Endothelial cell of umbilical vein (primary cell): ENCODE results near the gene DIP2A. TPM values are rescaled to one million over a fixed set of nuclear protein-coding genes. Genes with fewer than 3 reads are reported as not detected.

Experiments used
- BruUV-seq: library from RNA; stranded (reverse); fragments of 400-500 nt; replicated peaks from 2 replicates; lab custom pipeline; 2021; lab: Mats Ljungman, UMichigan
- CTCF ChIA-PET: fragments of 300-600, 350-600 bp; sonication (Branson Sonifier 250); formaldehyde crosslinking; loops from one replicate; lab custom pipeline; 2021; ENCODE audit warnings: antibody characterized with exemption, inconsistent platforms; lab: Charles Lee
- POLR2A ChIA-PET: fragments of 300-600, 350-600 bp; sonication (Branson Sonifier 250); formaldehyde crosslinking; loops from one replicate; lab custom pipeline; 2021; ENCODE audit warnings: antibody characterized with exemption, inconsistent platforms; lab: Charles Lee
- DNase-seq: peaks from one replicate; pipeline ENCODE4 v3.0.0-alpha.2; 2011; ENCODE audit warnings: low read depth, low spot score
- FAIRE-seq: peaks from 2 replicates; lab custom pipeline; 2011; peaks lifted over from hg19 to GRCh38; lab: Jason Lieb, UNC
- H2AFZ ChIP-seq: 2 replicates; pipeline ENCODE4 v1.6.0; 2012; ENCODE audit warnings: low read depth, low read length, control low read depth, inconsistent platforms
- H3K27ac ChIP-seq: 2 replicates; pipeline ENCODE4 v1.5.1; 2011; ENCODE audit warnings: low read depth, mild to moderate bottlenecking, control low read depth, low read length, moderate library complexity; ENCODE audit not compliant: insufficient read depth
- H3K27me3 ChIP-seq, 2 experiments: 2 replicates each; pipeline versions ENCODE4 v1.6.0 to v1.6.1; 2011; ENCODE audit warnings: low read length in 2 of 2, mixed read lengths in 1 of 2; ENCODE audit not compliant: control insufficient read depth in 2 of 2, insufficient read depth in 2 of 2
- H3K36me3 ChIP-seq, 2 experiments: 2 replicates in 1 of 2; 3 replicates in 1 of 2; pipeline ENCODE4 v1.5.1; 2011; ENCODE audit warnings: low read length in 2 of 2, mild to moderate bottlenecking in 1 of 2, moderate library complexity in 1 of 2; ENCODE audit not compliant: control insufficient read depth in 2 of 2, insufficient read depth in 2 of 2; ENCODE audit errors: extremely low read depth in 1 of 2
- H3K4me1 ChIP-seq: 3 replicates; pipeline ENCODE4 v1.5.1; 2011; ENCODE audit warnings: mild to moderate bottlenecking, low read length; ENCODE audit not compliant: control insufficient read depth, insufficient read depth; ENCODE audit errors: extremely low read depth
- H3K4me2 ChIP-seq: 2 replicates; pipeline ENCODE4 v1.6.1; 2011; ENCODE audit warnings: low read length, control low read depth, mixed read lengths; ENCODE audit not compliant: insufficient read depth
- H3K4me3 ChIP-seq, 3 experiments: fragments of 200-600 bp in 1 of 3; sonication (generic), shearing (Covaris generic) in 1 of 3; replicated peaks in 1 of 3; 2 replicates each; pipeline ENCODE4 v1.5.1; 2011 to 2016; ENCODE audit warnings: control low read depth in 3 of 3, low read length in 3 of 3, mild to moderate bottlenecking in 2 of 3, inconsistent platforms in 1 of 3, low read depth in 1 of 3, moderate library complexity in 1 of 3; ENCODE audit not compliant: insufficient read depth in 1 of 3
- H3K79me2 ChIP-seq: 2 replicates; pipeline ENCODE4 v1.6.0; 2012; ENCODE audit warnings: low read length, inconsistent platforms; ENCODE audit not compliant: control insufficient read depth, insufficient read depth
- H3K9ac ChIP-seq: replicated peaks from 2 replicates; pipeline ENCODE3; 2011; ENCODE audit warnings: low read length, control low read depth; ENCODE audit not compliant: insufficient read depth; ENCODE audit errors: extremely low read depth
- H3K9me1 ChIP-seq: replicated peaks from 3 replicates; pipeline ENCODE4 v1.6.0; 2011; ENCODE audit warnings: mild to moderate bottlenecking, low read length; ENCODE audit not compliant: control insufficient read depth, insufficient read depth; ENCODE audit errors: extremely low read depth
- H3K9me3 ChIP-seq: replicated peaks from 2 replicates; pipeline ENCODE4 v1.5.1; 2012; ENCODE audit warnings: low read length, inconsistent platforms; ENCODE audit not compliant: control insufficient read depth, insufficient read depth
- H4K20me1 ChIP-seq: replicated peaks from 2 replicates; pipeline ENCODE3; 2011; ENCODE audit warnings: mild to moderate bottlenecking, low read length; ENCODE audit not compliant: control insufficient read depth, insufficient read depth; ENCODE audit errors: extremely low read depth
- CTCF ChIP-seq, 2 donors: IDR thresholded peaks; 1 replicate in 1 of 2; 2 replicates in 1 of 2; pipeline ENCODE4 v1.5.1; 2011; ENCODE audit warnings: low read length in 2 of 2, mild to moderate bottlenecking in 2 of 2, moderate library complexity in 2 of 2, control low read depth in 1 of 2, inconsistent platforms in 1 of 2, low read depth in 1 of 2; ENCODE audit not compliant: insufficient read depth in 1 of 2; ENCODE audit errors: extremely low read depth in 1 of 2
- EZH2 ChIP-seq: IDR thresholded peaks from 2 replicates; pipeline ENCODE4 v1.6.1; 2012; ENCODE audit warnings: borderline replicate concordance, low read depth, mild to moderate bottlenecking, moderate library complexity, low read length, inconsistent platforms; ENCODE audit not compliant: severe bottlenecking
- FOS ChIP-seq: IDR thresholded peaks from 2 replicates; pipeline ENCODE4 v1.6.1; 2011; ENCODE audit warnings: mild to moderate bottlenecking, low read length, moderate library complexity, borderline replicate concordance; ENCODE audit not compliant: insufficient read depth
- GATA2 ChIP-seq: IDR thresholded peaks from 2 replicates; pipeline ENCODE4 v1.7.0; 2011; ENCODE audit warnings: low read depth, mild to moderate bottlenecking, moderate library complexity, mixed read lengths, low read length; ENCODE audit not compliant: insufficient read length, insufficient read depth
- JUN ChIP-seq: IDR thresholded peaks from 2 replicates; pipeline ENCODE4 v1.6.1; 2011; ENCODE audit warnings: borderline replicate concordance, low read depth; ENCODE audit not compliant: insufficient read length, insufficient read depth
- MAX ChIP-seq: IDR thresholded peaks from 2 replicates; pipeline ENCODE4 v1.6.1; 2011; ENCODE audit not compliant: insufficient read depth, insufficient read length
- MYC ChIP-seq: IDR thresholded peaks from one replicate; pipeline ENCODE4 v1.6.1; 2011; ENCODE audit warnings: mild to moderate bottlenecking, low read depth, low read length
- POLR2A ChIP-seq: IDR thresholded peaks from 2 replicates; pipeline ENCODE4 v1.6.1; 2012; ENCODE audit warnings: low read depth, mild to moderate bottlenecking, control low read depth, low read length
- POLR2AphosphoS5 ChIP-seq: IDR thresholded peaks from 2 replicates; pipeline ENCODE4 v1.6.1; 2012; ENCODE audit warnings: low read depth, mild to moderate bottlenecking, control low read depth, low read length, moderate library complexity; ENCODE audit not compliant: insufficient read depth
- dilution Hi-C: fragments of 300-500 bp; cut with MboI; formaldehyde crosslinking; loops from one replicate; pipeline ENCODE4 v1.15.0; 2019; ENCODE audit warnings: low sequenced_read_pairs; ENCODE audit not compliant: extremely low pct_ligation_motif_present
- intact Hi-C: fragments of 100-400 bp; cut with micrococcal nuclease; formaldehyde crosslinking; loops from one replicate; pipeline ENCODE4 v1.10.0; 2022
- polyA plus RNA-seq, 4 experiments: library from polyadenylated mRNA; depleted of rRNA in 3 of 4; stranded (reverse) in 3 of 4; unstranded in 1 of 4; fragments of >200 nt; gene quantifications; 2 replicates each; pipeline versions ENCODE4 v1.2.1 to v1.2.3, GENCODE V29; 2011 to 2012; ENCODE audit warnings: missing spikeins in 1 of 4
- total RNA-seq: library from RNA; stranded (reverse); gene quantifications from 2 replicates; pipeline ENCODE4 v1.2.3, GENCODE V29; 2021

Gene DIP2A
- total and polyA plus RNA-seq, 2 donors (not counting 3 experiments of a cell fraction or from before 2014, with no cell fraction given): 34.5 to 62.1 TPM

- dilution Hi-C loops: no loop called here
- ChIA-PET CTCF (no interaction called here), POLR2A (no interaction called here)
- H3K79me2 ChIP-seq: no peaks in the 10 kb centered on the region
- no peak for DNase-seq
- no TSS peak for BruUV-seq
- H3K9me1 ChIP-seq: no peaks in the 10 kb centered on the region
- no peaks in the 10 kb centered on the region for H3K4me1 ChIP-seq
- FAIRE-seq: no peak
- no peak overlapping the region for H3K4me3 ChIP-seq
- TF ChIP-seq MAX (no peak), GATA2 (no peak), MYC (no peak), POLR2AphosphoS5 (no peak), EZH2 (no peak), POLR2A (no peak), JUN (no peak), FOS (no peak), CTCF (IDR thresholded peaks at IDR 0.05; ENCODE audit: extremely low read depth in 1 of 2, insufficient read depth in 1 of 2, low read depth in 1 of 2, low read length in 2 of 2) (no peak)
- intact Hi-C loops: no loop called here
- H3K27ac ChIP-seq: no peak overlapping the region
- H3K9me3 ChIP-seq: no peaks in the 10 kb centered on the region
- no peak overlapping the region for H3K9ac ChIP-seq
- peaks cover 1 to 30% of the 10 kb centered on the region in 2 experiments for H3K36me3 ChIP-seq
- H3K4me2 ChIP-seq: no peak overlapping the region
- no peak overlapping the region for H2AFZ ChIP-seq
- H4K20me1 ChIP-seq: no peaks in the 10 kb centered on the region
- H3K27me3 ChIP-seq: no peaks in the 10 kb centered on the region
These were observed 86.7 kb downstream of the DIP2A start for GRCh38 chr21:46545363-46545762.
